Left cardiac atrium (tissue), 4 donors: ENCODE results near the gene NOS3. TPM values are rescaled to one million over a fixed set of nuclear protein-coding genes. Genes with fewer than 3 reads are reported as not detected.
"Not testable (repeated sequence)": the region's sequence is repeated elsewhere in the genome, so short reads cannot be mapped to it uniquely, and the experiment has no call there.

Experiments
- ATAC-seq, 2 donors: fragments of 200-7000 bp; cut with Tn5 transposase; one replicate each; pipeline ENCODE4 v1.9.1; 2020; ENCODE audit warnings: mild to moderate bottlenecking in 2 of 2, moderate library complexity in 2 of 2
- DNase-seq: peaks from one replicate; pipeline ENCODE4 v3.0.0-alpha.2; 2020
- intact Hi-C, 2 donors: fragments of 100-400 bp; cut with DNase I; formaldehyde crosslinking; loops; one replicate each; pipeline versions ENCODE4 v1.14.1 to v1.15.1; 2022 to 2023
- total RNA-seq, 2 donors: library from RNA; stranded (reverse); fragmentation: NEBNext Ultra II Directional; extraction: Animal tissue kit (Norgen Biotek cat#: 25700); gene quantifications; one replicate each; pipeline ENCODE4 v1.2.1, GENCODE V29; 2021
- donor health status: DM: no; HTN: yes; CAD: no.
- donor health status: DM: no; HTN: yes; CAD: no; lungs with severe emphysema.
- donor health status: DM: yes; HTN: yes; CAD: no.
- donor health status: Dilated cardiomyopathy.

Gene NOS3
- total RNA-seq, 2 donors from 2014 or later, result 13.1 to 63.9 TPM

- DNase-seq (no peak), ATAC-seq (no peak)
Measured at GRCh38 chr7:151040616-151041375, 50.0 kb downstream of the NOS3 start.

DNA sequence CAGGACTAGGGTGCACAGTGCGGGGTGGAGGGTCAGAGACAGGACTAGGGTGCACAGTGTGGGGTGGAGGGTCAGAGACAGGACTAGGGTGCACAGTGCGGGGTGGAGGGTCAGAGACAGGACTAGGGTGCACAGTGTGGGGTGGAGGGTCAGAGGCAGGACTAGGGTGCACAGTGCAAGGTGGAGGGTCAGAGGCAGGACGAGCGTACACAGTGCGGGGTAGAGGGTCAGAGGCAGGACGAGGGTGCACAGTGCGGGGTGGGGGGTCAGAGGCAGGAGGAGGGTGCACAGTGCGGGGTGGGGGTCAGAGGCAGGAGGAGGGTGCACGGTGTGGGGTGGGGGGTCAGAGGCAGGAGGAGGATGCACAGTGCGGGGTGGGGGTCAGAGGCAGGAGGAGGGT is 52.6 kb downstream of the NOS3 start:
- ATAC-seq, intact Hi-C loops, DNase-seq: not testable (repeated sequence)

More at GRCh38 chr7:151040616-151041375, 50.0 kb downstream of the NOS3 start:
- intact Hi-C loops, result no loop called here

- no peak for ATAC-seq
- intact Hi-C loops, result no loop called here
- DNase-seq, result no peak
Measured at GRCh38 chr7:151043959-151044358, 53.1 kb downstream of the NOS3 start.

DNA sequence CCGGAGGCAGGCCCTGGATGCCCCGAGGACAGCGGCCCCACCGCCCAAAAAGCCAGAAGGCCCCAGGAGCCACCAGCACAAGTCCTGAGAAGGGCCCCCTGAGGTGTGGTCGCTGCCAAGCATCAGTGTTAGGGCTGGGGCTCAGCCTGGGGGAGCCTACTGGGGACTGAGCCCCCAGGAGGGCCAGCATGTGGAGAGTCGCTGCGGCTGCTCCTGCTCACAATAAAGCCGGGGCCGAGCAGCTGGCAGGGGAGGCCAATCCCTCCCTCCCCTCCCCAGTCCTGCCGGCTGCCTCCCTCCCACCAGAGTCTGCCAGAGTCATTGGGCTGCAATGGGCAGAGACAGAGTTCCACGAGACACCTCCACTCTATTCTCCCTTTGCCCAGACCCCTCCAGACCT is 54.4 kb downstream of the NOS3 start:
- DNase-seq, result no peak
- intact Hi-C loops, result no loop called here
- ATAC-seq, result no peak

DNA sequence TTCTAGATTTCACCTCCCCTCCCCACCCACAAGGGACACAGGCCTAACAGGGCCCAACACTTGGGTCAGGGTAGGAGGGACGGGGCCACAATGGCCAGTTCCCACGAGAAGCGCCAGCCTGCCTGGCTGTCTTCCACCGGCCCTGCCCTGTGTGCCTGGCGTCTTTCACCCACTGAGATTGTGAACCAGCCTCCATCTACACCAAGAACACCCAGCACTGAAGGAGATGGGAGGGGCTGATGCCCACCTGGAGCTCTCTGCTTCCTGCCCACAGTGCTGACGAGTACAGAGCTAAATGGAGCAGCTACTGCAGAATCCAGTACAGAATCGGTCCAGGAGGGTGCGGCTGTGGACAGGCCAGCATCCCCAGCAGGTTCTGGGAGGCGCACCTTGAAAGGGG is 55.1 kb downstream of the NOS3 start:
- ATAC-seq (no peak), DNase-seq (no peak)
- intact Hi-C loops, result no loop called here

- intact Hi-C loops, result no loop called here
- peak; percentile 51 for DNase-seq
- ATAC-seq, result peak in 1 of 2 donors; percentile 4
Measured at GRCh38 chr7:151046603-151047573, 56.1 kb downstream of the NOS3 start.

DNA sequence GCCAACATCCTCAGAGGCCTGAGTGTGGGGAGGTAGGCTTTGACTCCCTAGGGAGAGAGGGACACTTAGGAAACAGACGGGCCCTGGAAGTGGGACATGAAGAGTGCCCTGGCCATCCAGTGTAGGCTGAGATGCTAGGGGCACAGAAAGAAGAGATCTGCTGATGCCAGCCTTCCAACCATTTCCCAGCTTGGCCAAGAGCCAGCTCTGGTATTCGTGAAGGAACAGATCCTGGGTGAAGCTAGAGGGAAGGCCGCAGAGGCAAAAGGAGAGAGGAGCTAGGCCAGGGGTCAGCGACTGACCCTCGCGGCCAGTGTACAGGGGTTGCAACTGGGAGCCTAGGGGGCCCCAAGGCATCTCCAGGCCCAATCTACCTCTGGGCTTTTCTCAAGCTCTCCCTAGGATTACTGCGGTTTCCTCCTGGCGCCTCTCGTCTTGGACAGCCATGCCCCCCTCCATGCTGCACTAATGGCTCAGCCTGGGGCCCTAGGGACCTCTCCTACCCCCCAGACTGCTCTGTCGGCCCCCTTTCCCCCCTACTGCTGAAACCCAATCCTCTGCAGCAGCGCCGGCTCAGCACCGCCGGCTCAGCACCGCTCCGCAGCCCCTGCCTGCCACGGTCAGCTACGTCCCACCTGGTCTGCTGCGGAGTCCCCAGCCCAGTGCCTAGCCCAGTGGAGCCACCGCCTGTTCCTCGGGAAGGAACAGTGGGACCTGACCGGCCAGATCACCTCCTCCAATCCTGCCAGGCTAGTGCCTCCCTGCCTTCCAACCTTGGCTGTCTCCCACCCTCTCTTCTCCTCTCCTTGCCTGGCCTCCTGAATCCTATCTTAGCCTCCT is 57.4 kb downstream of the NOS3 start, which contains the start of gene ASIC3:
ASIC3 (plus strand) TSS at position 556 of the 840 bp plus-strand sequence. CDS start 355 bp downstream, outside the sequence.
- ATAC-seq (no peak), DNase-seq (no peak)
- intact Hi-C loops, result no loop called here

DNA sequence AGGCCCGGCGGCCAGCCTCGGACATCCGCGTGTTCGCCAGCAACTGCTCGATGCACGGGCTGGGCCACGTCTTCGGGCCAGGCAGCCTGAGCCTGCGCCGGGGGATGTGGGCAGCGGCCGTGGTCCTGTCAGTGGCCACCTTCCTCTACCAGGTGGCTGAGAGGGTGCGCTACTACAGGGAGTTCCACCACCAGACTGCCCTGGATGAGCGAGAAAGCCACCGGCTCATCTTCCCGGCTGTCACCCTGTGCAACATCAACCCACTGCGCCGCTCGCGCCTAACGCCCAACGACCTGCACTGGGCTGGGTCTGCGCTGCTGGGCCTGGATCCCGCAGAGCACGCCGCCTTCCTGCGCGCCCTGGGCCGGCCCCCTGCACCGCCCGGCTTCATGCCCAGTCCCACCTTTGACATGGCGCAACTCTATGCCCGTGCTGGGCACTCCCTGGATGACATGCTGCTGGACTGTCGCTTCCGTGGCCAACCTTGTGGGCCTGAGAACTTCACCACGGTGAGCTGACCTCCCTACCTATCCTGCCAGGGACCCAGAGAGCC is 58.2 kb downstream of the NOS3 start:
- intact Hi-C loops, result no loop called here
- DNase-seq, result no peak
- ATAC-seq, result no peak

DNA sequence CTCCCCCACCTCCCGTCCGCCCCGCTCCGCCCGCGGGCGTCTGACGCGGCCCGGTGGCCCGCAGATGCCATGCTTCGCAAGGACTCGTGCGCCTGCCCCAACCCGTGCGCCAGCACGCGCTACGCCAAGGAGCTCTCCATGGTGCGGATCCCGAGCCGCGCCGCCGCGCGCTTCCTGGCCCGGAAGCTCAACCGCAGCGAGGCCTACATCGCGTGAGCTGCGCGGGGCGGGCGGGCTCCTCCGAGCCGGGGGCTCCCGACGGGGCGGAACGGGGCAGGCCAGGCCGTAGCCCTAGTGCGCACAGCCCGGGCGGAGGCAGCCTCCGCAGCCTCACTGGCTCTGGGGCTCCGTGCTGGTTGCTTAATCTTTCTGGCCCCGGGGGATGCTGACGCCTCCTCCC is 60.3 kb downstream of the NOS3 start:
- ATAC-seq, result peak; percentile 54 to 88
- intact Hi-C loops, result loop anchor here in 1 of 2 donors (10.0 kb wide), 1 partner anchor 174 kb away; the partner anchor contains the start of gene ABCF2
- peak; percentile 66 for DNase-seq

- no peak for ATAC-seq
- no peak for DNase-seq
- intact Hi-C loops, result loop anchor here in 1 of 2 donors (10.0 kb wide), 1 partner anchor 172 kb away; the partner anchor contains the start of gene ABCF2
Measured at GRCh38 chr7:151053096-151053495, 62.3 kb downstream of the NOS3 start.

DNA sequence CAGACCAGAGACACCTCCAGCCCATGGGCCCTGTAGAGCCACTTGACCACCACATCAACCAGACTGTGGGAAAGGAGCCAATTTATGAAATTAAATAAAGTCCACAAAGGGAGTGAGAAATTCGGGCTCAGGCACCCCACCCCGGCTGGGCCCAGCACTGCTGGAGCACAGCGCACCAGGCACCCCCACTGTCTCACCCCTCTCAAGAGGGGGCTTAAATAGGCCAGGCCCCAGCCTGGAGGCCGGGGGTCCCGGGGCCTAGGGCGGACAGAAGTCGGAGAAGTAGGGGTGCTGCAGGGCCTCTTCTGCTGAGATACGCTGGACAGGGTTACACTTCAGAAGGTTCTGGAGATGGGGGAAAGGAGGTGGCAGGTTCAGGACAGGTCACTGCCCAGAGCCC is 62.9 kb downstream of the NOS3 start:
- DNase-seq (no peak), ATAC-seq (no peak)
- intact Hi-C loops, result loop anchor here in 1 of 2 donors (10.0 kb wide), 1 partner anchor 171 kb away; the partner anchor contains the start of gene ABCF2

DNA sequence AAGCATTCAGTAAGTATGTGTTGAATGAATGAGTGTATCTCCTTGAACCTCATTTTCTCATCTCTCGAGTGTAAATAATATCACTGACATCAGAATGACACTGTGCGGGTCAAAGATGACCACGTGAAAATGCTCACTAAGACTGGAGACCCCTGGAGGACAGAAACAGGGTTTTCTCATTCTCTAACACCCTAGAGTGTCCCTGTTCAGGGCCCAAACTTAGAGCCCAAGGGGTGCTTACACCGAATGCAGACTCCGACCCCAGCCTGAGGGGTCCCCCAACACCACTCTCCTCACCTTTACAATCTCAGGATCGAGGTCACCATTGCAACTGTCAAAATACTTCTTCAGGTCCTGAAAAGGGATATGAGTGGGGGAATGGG is 65.5 kb downstream of the NOS3 start:
- intact Hi-C loops, result loop anchor here in 1 of 2 donors (10.0 kb wide), 1 partner anchor 169 kb away; the partner anchor contains the start of gene ABCF2
- ATAC-seq (no peak), DNase-seq (no peak)

DNA sequence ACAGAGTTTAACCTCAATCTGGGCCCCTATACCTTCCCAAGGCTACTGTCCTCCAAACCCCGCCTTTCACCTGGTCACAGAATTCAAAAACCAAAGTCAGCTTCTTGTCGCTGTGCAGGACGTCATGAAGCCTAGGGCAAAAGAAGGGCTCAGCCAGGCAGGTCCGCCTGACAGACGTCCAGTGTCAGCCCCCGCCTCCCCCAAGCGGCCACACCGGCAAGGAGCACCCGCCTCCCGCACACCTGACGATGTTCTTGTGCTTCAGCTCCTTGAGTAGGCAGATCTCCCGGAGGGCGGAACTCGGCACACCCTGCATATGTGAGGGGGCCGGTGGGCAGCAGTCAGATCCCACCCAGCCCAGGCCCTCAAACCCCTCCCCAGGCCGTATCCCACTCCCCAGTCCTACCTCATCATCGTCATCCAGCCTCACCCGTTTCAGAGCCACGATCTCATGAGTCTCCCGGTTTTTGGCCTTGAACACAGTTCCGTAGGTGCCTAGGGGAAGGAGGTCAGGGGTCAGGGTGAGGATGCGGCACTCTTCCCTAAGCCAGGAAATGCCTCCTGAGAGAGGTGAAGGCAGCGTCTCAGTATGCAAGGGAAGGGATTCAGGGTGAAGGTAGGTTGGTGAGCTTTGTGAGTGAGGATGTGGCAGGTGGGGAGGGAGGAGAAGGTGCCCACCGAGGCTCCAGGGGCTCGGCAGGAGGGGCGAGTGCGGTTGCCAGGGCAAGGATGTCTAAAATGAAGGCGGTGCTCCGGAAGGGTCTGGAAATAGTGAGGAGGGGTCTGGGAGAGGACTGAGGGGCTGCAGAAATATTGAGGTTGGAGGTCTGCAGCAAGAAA is 66.1 kb downstream of the NOS3 start:
- no peak for ATAC-seq
- intact Hi-C loops, result loop anchor here in 1 of 2 donors (10.0 kb wide), 1 partner anchor 168 kb away; the partner anchor contains the start of gene ABCF2
- no peak for DNase-seq

- DNase-seq, result no peak
- intact Hi-C loops, result loop anchor here in 1 of 2 donors (10.0 kb wide), 1 partner anchor 167 kb away; the partner anchor contains the start of gene ABCF2
- ATAC-seq, result peak in 1 of 2 donors; percentile 0
Measured at GRCh38 chr7:151057506-151057988, 66.7 kb downstream of the NOS3 start, which contains the start of gene CDK5. Gene CDK5, minus strand, starts transcription at chr7:151057897. Its CDS starts 49 bp downstream, at chr7:151057848.

- ATAC-seq (peak; percentile 89 to 90), DNase-seq (peak; percentile 99)
- intact Hi-C loops, result loop anchor here in 1 of 2 donors (2.0 to 10.0 kb wide), 2 partner anchors 29 to 167 kb away; partner anchors contain the start of genes ABCB8 and ABCF2
Measured at GRCh38 chr7:151057989-151058780, 67.4 kb downstream of the NOS3 start.

- DNase-seq (no peak), ATAC-seq (no peak)
- intact Hi-C loops, result loop anchor here in 1 of 2 donors (2.0 to 10.0 kb wide), 2 partner anchors 30 to 166 kb away; partner anchors contain the start of genes ABCB8 and ABCF2
Measured at GRCh38 chr7:151058781-151059366, 68.1 kb downstream of the NOS3 start.
